HepG2 (cell line): ENCODE data around the gene NELFB. TPM values are rescaled to one million over a fixed set of nuclear protein-coding genes. Genes with fewer than 3 reads are reported as not detected.

Source experiments
- FOSL1 ChIP-seq: sonication (generic); formaldehyde crosslinking; IDR thresholded peaks from 2 replicates; pipeline ENCODE4 v1.9.0; 2021; ENCODE audit warnings: missing genetic modification reagents, borderline replicate concordance
- FOXO1 ChIP-seq: sonication (generic); formaldehyde crosslinking; IDR thresholded peaks from 2 replicates; pipeline ENCODE4 v1.4.0; 2020; ENCODE audit warnings: missing genetic modification reagents
- IKZF4 ChIP-seq: sonication (generic); formaldehyde crosslinking; IDR thresholded peaks from 2 replicates; pipeline ENCODE4 v1.5.1; 2020; ENCODE audit warnings: borderline replicate concordance, mild to moderate bottlenecking, low read depth, missing genetic modification reagents; ENCODE audit errors: not compliant biosample characterization
- MEF2D ChIP-seq: sonication (generic); formaldehyde crosslinking; IDR thresholded peaks from 2 replicates; pipeline ENCODE4 v1.5.1; 2020; ENCODE audit warnings: mild to moderate bottlenecking, missing genetic modification reagents
- MTF1 ChIP-seq: sonication (generic); formaldehyde crosslinking; IDR thresholded peaks from 2 replicates; pipeline ENCODE4 v1.5.0; 2020; ENCODE audit warnings: missing genetic modification reagents
- MXD3 ChIP-seq: IDR thresholded peaks from 2 replicates; pipeline ENCODE4 v1.6.1; 2016; ENCODE audit warnings: mild to moderate bottlenecking, missing biosample characterization, missing genetic modification reagents
- NCOA1 ChIP-seq: sonication (generic); formaldehyde crosslinking; IDR thresholded peaks from 2 replicates; pipeline ENCODE4 v1.9.0; 2021; ENCODE audit warnings: missing genetic modification reagents
- NCOA5 ChIP-seq: sonication (generic); formaldehyde crosslinking; IDR thresholded peaks from 2 replicates; pipeline ENCODE4 v1.4.0; 2020; ENCODE audit warnings: missing genetic modification reagents
- NFE2L2 ChIP-seq: fragments of 150-350 bp; IDR thresholded peaks from 2 replicates; pipeline ENCODE4 v1.6.1; 2014; ENCODE audit warnings: low read length
- NKX3-1 ChIP-seq: sonication (generic); formaldehyde crosslinking; IDR thresholded peaks from 2 replicates; pipeline ENCODE4 v1.5.0; 2020; ENCODE audit warnings: missing genetic modification reagents
- SCMH1 ChIP-seq: sonication (generic); formaldehyde crosslinking; IDR thresholded peaks from 2 replicates; pipeline ENCODE4 v1.9.0; 2021; ENCODE audit warnings: missing genetic modification reagents, mild to moderate bottlenecking, borderline replicate concordance
- SMYD3 ChIP-seq: sonication (generic); formaldehyde crosslinking; IDR thresholded peaks from 2 replicates; pipeline ENCODE4 v1.8.1; 2023; ENCODE audit warnings: mild to moderate bottlenecking, missing genetic modification reagents
- TCF7 ChIP-seq: sonication (generic); IDR thresholded peaks from 2 replicates; pipeline ENCODE4 v1.6.1; 2016; ENCODE audit warnings: antibody characterized with exemption, low read depth
- XBP1 ChIP-seq: sonication (generic); formaldehyde crosslinking; IDR thresholded peaks from 2 replicates; pipeline ENCODE4 v1.5.0; 2020; ENCODE audit warnings: missing genetic modification reagents
- ZBED4 ChIP-seq: sonication (generic); formaldehyde crosslinking; IDR thresholded peaks from 2 replicates; pipeline ENCODE4 v1.4.0; 2020; ENCODE audit warnings: missing genetic modification reagents, borderline replicate concordance
- ZBTB26 ChIP-seq: IDR thresholded peaks from 2 replicates; pipeline ENCODE4 v1.6.1; 2016; ENCODE audit warnings: missing compliant biosample characterization, missing genetic modification reagents, borderline replicate concordance
- ZBTB38 ChIP-seq: sonication (generic); formaldehyde crosslinking; IDR thresholded peaks from 2 replicates; pipeline ENCODE4 v1.5.1; 2020; ENCODE audit warnings: mild to moderate bottlenecking, missing genetic modification reagents
- ZFP90 ChIP-seq: sonication (generic); formaldehyde crosslinking; IDR thresholded peaks from 2 replicates; pipeline ENCODE4 v1.8.0; 2022; ENCODE audit warnings: missing genetic modification reagents, mild to moderate bottlenecking, inconsistent platforms, borderline replicate concordance
- ZNF484 ChIP-seq: sonication (generic); formaldehyde crosslinking; IDR thresholded peaks from 2 replicates; pipeline ENCODE4 v1.5.1; 2020; ENCODE audit warnings: mild to moderate bottlenecking, low read depth, missing genetic modification reagents, borderline replicate concordance
- ZNF615 ChIP-seq: sonication (generic); formaldehyde crosslinking; IDR thresholded peaks from 2 replicates; pipeline ENCODE4 v1.5.0; 2020; ENCODE audit warnings: mild to moderate bottlenecking, missing genetic modification reagents, borderline replicate concordance
- ZNF7 ChIP-seq: IDR thresholded peaks from 2 replicates; pipeline ENCODE4 v1.6.1; 2016; ENCODE audit warnings: missing biosample characterization, missing genetic modification reagents
- polyA plus RNA-seq, 8 experiments: library from polyadenylated mRNA; depleted of rRNA in 3 of 8; stranded (reverse) in 7 of 8; unstranded in 1 of 8; fragments of >200 nt; fragmentation: Illumina TruSeq in 4 of 8; extraction: Trizol in 4 of 8; gene quantifications; 2 replicates each; pipeline versions ENCODE4 v1.2.1 to v1.2.3, GENCODE V29; 2011 to 2016; ENCODE audit warnings: low read depth in 4 of 8, missing spikeins in 1 of 8, mixed read lengths in 1 of 8; ENCODE audit not compliant: insufficient read depth in 1 of 8
- total RNA-seq, 5 experiments: library from RNA; depleted of rRNA; stranded (reverse); fragments of >200 nt; fragmentation: Illumina TruSeq; extraction: Trizol; gene quantifications; 2 replicates each; pipeline ENCODE4 v1.2.3, GENCODE V29; 2016; ENCODE audit warnings: low read depth in 1 of 5
- TF ChIP-seq, protein P1 (sequence below): sonication (generic); formaldehyde crosslinking; IDR thresholded peaks from 2 replicates; pipeline ENCODE4 v1.9.0; 2021; ENCODE audit warnings: missing genetic modification reagents, mild to moderate bottlenecking, borderline replicate concordance
- TF ChIP-seq, protein P2 (sequence below): sonication (generic); formaldehyde crosslinking; IDR thresholded peaks from 2 replicates; pipeline ENCODE4 v1.5.0; 2020; ENCODE audit warnings: missing genetic modification reagents, mild to moderate bottlenecking, borderline replicate concordance

NELFB gene
- total and polyA plus RNA-seq, 2 of the 13 experiments (the other 11 are each of a cell fraction or from before 2014, with no cell fraction given), result 26.5 to 45.8 TPM

- no peak for TF ChIP-seq SMYD3 (CRISPR knock-in tag)
- TF ChIP-seq MEF2D (CRISPR knock-in tag), result no peak
- no peak; the same call in 1 of the 2 replicates for TF ChIP-seq ZNF615
- no peak for TF ChIP-seq ZNF7 (CRISPR knock-in tag)
- no peak for TF ChIP-seq NKX3-1 (CRISPR knock-in tag)
- TF ChIP-seq NFE2L2, result no peak
- no peak for TF ChIP-seq SCMH1
- TF ChIP-seq ZFP90, result no peak
- no peak for TF ChIP-seq MTF1 (CRISPR knock-in tag)
- TF ChIP-seq MXD3, result no peak; the same call in none of the 2 replicates
- no peak for TF ChIP-seq FOSL1
- no peak for TF ChIP-seq NCOA5 (CRISPR knock-in tag)
- TF ChIP-seq, protein P1, sequence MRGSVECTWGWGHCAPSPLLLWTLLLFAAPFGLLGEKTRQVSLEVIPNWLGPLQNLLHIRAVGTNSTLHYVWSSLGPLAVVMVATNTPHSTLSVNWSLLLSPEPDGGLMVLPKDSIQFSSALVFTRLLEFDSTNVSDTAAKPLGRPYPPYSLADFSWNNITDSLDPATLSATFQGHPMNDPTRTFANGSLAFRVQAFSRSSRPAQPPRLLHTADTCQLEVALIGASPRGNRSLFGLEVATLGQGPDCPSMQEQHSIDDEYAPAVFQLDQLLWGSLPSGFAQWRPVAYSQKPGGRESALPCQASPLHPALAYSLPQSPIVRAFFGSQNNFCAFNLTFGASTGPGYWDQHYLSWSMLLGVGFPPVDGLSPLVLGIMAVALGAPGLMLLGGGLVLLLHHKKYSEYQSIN (CRISPR knock-in tag), result no peak
- TF ChIP-seq IKZF4 (CRISPR knock-in tag), result no peak
- TF ChIP-seq ZBTB26 (CRISPR knock-in tag), result no peak
- TF ChIP-seq TCF7, result no peak
- TF ChIP-seq ZBED4 (CRISPR knock-in tag), result no peak
- no peak for TF ChIP-seq FOXO1
- TF ChIP-seq, protein P2, sequence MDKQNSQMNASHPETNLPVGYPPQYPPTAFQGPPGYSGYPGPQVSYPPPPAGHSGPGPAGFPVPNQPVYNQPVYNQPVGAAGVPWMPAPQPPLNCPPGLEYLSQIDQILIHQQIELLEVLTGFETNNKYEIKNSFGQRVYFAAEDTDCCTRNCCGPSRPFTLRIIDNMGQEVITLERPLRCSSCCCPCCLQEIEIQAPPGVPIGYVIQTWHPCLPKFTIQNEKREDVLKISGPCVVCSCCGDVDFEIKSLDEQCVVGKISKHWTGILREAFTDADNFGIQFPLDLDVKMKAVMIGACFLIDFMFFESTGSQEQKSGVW (CRISPR knock-in tag), result no peak
- no peak for TF ChIP-seq NCOA1 (CRISPR knock-in tag)
- no peak for TF ChIP-seq ZBTB38 (CRISPR knock-in tag)
- TF ChIP-seq XBP1 (CRISPR knock-in tag), result no peak
- TF ChIP-seq ZNF484 (CRISPR knock-in tag), result no peak
Observed at GRCh38 chr9:137223078-137223970, 31.8 kb upstream of the NELFB start (continued).
